Measurements from ENCODE around the gene PRMT3. TPM values are rescaled to one million over a fixed set of nuclear protein-coding genes. Genes with fewer than 3 reads are reported as not detected.
A peak's percentile ranks its signal among the peaks of the same experiment; 100 is the strongest.

PRMT3 gene
- total and polyA plus RNA-seq, 2 experiments from 2014 or later = 9.8 to 11.7 TPM

DNA sequence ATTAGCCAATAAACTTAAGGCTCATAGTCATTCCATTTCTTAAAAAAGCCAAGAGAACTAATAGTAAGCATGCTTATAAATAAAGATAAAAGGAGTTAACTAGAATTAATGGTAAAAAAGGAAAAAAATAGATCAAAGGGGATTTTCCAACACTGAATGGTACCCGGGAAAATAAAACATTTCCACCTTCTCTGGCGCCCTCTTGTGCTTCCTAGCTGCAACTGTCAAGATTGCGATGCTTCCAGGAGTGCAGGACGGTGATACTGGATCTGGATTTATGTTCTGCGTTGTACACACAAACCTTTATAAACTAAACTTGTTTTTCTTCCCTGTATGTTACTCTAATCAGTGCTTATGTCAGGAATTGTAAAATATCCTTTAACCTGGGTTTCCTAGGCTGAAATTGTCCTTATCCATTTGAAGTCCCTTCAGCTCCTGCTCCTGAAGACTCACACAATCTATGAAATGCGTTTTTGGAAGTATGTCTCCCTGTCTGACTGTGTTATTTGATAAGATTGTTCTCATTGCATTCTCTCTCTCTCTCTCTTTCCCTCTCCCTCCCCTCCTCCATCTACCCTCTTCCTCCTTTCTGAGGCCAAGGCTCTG lies 33.6 kb upstream of the PRMT3 start:
- peak; percentile 71 for DNase-seq
- H3K4me1 ChIP-seq (ENCODE audit: insufficient read depth) = no peaks in the 10 kb centered on the region
- TF ChIP-seq EZH2 (IDR thresholded peaks at IDR 0.05; ENCODE audit: insufficient read depth, poor library complexity, severe bottlenecking) = no peak
- no peaks in the 10 kb centered on the region for H3K79me2 ChIP-seq (ENCODE audit: insufficient read depth)
- no peaks in the 10 kb centered on the region for H3K9me3 ChIP-seq (ENCODE audit: low read depth)
- H3K4me3 ChIP-seq = no peak overlapping the region
- peaks cover 13% of the 10 kb centered on the region for H3K27me3 ChIP-seq (replicated peaks; ENCODE audit: insufficient read depth)
- in situ Hi-C loops (cut with MboI) = loop anchor here (10.0 kb wide), 1 partner anchor 229 kb away; no protein-coding TSS in a partner anchor
- H3F3A ChIP-seq (ENCODE audit: insufficient read depth) = no peaks in the 10 kb centered on the region
- no peak overlapping the region for H3K4me2 ChIP-seq (ENCODE audit: unreplicated experiment)
- no peaks in the 10 kb centered on the region for H3K9me2 ChIP-seq (ENCODE audit: insufficient read depth)
- no peak overlapping the region for H3K27ac ChIP-seq
- WGBS, 2 experiments (ENCODE audit: low coverage in 1 of 2, low lambda C conversion rate in 2 of 2, missing lambda C conversion rate in 2 of 2) = 19 to 24% methylated on average over 6 of the region's 6 CpGs
- H2AFZ ChIP-seq = no peak overlapping the region
- H4K20me1 ChIP-seq (ENCODE audit: insufficient read depth) = no peaks in the 10 kb centered on the region
- H3K36me3 ChIP-seq (ENCODE audit: low read depth) = no peaks in the 10 kb centered on the region
- no peak overlapping the region for H3K9ac ChIP-seq

DNA sequence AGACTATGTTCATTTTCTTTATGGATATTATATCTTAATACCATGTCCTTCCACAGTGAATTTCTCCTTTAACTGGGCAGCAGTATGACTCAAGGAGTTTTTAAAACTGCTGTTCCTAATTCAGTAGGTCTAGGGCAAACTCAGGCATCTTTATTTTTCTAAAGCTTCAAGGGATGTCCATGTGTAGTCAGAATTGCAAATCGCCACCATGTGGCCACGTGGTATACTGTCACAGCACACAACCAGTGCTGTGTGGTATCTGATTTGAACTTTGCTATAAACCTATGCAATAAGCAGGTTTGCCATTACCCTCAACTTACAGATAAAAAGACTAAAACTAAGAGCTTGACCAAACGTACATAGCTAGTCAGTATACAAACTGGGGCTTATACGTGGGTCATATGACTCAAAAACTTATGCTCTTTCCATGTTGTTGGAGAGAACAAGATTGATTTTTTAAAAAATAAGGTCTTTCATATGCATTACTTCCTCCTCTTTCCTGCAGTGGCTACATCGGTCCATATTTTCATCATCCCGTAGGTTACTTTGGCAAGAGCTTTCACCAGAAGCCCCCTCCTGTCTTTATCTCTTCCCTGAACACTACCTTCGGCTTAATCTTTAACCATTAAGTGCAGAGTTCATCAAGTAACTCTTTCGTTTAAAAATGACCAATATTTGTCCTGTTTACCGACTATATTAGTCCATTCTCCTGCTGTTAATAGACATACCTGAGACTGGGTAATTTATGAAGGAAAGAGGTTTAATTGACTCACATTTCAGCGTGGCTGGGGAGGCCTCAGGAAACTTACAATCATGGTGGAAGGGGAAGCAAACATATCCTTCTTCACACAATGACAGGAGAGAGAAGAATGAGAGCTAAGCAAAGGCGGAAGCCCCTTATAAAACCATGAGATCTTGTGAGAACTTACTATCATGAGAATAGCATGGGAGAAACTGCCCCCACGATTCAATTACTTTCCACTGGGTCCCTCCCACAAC lies 32.0 kb upstream of the PRMT3 start:
- no peaks in the 10 kb centered on the region for H3K4me1 ChIP-seq (ENCODE audit: insufficient read depth)
- in situ Hi-C loops (cut with MboI) = loop anchor here (10.0 kb wide), 1 partner anchor 231 kb away; no protein-coding TSS in a partner anchor

DNA sequence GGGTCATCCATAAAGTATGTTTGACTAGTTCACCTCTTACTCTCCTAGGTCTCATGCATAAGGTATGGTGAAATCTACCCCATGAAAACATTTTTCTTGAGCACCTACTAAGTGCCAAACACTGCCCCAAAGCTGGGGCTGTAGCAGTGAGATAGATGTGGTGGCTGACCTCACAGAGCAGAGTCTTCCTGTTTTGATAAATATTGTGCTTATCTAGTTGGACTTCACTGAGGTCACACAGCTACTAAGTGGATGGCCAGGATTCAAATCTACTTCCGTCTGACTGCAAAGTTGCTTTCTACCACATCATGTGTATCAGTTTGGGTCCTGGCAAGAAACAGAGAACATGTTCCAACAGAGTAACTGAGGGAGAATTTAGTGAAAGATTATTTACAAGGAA lies 30.4 kb upstream of the PRMT3 start:
- in situ Hi-C loops (cut with MboI) = loop anchor here (10.0 kb wide), 1 partner anchor 232 kb away; no protein-coding TSS in a partner anchor

More for the DNA sequence above, 32.0 kb upstream of the PRMT3 start:
- no peaks in the 10 kb centered on the region for H3F3A ChIP-seq (ENCODE audit: insufficient read depth)
- DNase-seq = peak; percentile 72
- no peaks in the 10 kb centered on the region for H3K36me3 ChIP-seq (ENCODE audit: low read depth)
- peaks cover 5% of the 10 kb centered on the region; the same call in 1 of the 2 replicates for H3K27me3 ChIP-seq (replicated peaks; ENCODE audit: insufficient read depth)
- no peak overlapping the region for H3K27ac ChIP-seq
- no peaks in the 10 kb centered on the region for H3K79me2 ChIP-seq (ENCODE audit: insufficient read depth)
- no peak overlapping the region for H3K9ac ChIP-seq
- no peak for TF ChIP-seq EZH2 (IDR thresholded peaks at IDR 0.05; ENCODE audit: insufficient read depth, poor library complexity, severe bottlenecking)
- no peak for TF ChIP-seq EZH2phosphoT487 (IDR thresholded peaks at IDR 0.05; ENCODE audit: insufficient read depth, low read depth)
- H3K9me2 ChIP-seq (ENCODE audit: insufficient read depth) = no peaks in the 10 kb centered on the region
- no peak overlapping the region for H3K4me3 ChIP-seq
- 29% methylated on average over 11 of the region's 12 CpGs for WGBS, 2 experiments (ENCODE audit: low coverage in 1 of 2, low lambda C conversion rate in 2 of 2, missing lambda C conversion rate in 2 of 2)
- H2AFZ ChIP-seq = no peak overlapping the region
- H4K20me1 ChIP-seq (ENCODE audit: insufficient read depth) = no peaks in the 10 kb centered on the region
- no peaks in the 10 kb centered on the region for H3K9me3 ChIP-seq (ENCODE audit: low read depth)
- H3K4me2 ChIP-seq (ENCODE audit: unreplicated experiment) = no peak overlapping the region

DNA sequence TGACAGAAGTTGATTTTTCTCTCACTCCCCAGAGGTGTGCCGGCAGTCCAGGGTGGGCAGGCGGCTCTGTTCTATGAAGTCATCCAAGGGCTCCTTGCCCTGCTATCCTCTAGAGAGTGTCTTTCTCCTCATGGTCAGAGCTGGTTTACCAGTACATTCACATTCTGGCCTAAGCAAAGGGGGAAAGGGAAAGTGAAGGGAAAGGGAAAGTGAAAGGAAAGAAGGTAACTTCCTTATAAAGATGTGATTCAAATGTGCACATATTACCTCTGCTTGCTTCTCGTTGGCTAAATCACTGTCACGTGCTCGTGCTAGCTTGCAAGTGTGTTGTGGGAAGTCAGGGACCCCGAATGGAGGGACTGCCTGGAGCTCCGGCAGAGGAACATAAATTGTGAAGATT lies 26.9 kb upstream of the PRMT3 start:
- Histone ChIP-seq H3K4me2 (ENCODE audit: unreplicated experiment) (no peak overlapping the region), H4K20me1 (ENCODE audit: insufficient read depth) (no peaks in the 10 kb centered on the region), H3K4me3 (no peak overlapping the region), H3K27me3 (replicated peaks; ENCODE audit: insufficient read depth) (no peaks in the 10 kb centered on the region), H3K9ac (no peak overlapping the region), H3K36me3 (ENCODE audit: low read depth) (no peaks in the 10 kb centered on the region), H3K9me2 (ENCODE audit: insufficient read depth) (no peaks in the 10 kb centered on the region), H3K27ac (no peak overlapping the region), H3K4me1 (ENCODE audit: insufficient read depth) (peaks cover 6% of the 10 kb centered on the region; the same call in 1 of the 2 replicates), H3K9me3 (ENCODE audit: low read depth) (no peaks in the 10 kb centered on the region), H3K79me2 (ENCODE audit: insufficient read depth) (no peaks in the 10 kb centered on the region), H2AFZ (peak overlapping the region; percentile 44; the same call in 1 of the 2 replicates), H3F3A (ENCODE audit: insufficient read depth) (no peaks in the 10 kb centered on the region)
- TF ChIP-seq EZH2phosphoT487 (IDR thresholded peaks at IDR 0.05; ENCODE audit: insufficient read depth, low read depth) = no peak
- TF ChIP-seq EZH2 (IDR thresholded peaks at IDR 0.05; ENCODE audit: insufficient read depth, poor library complexity, severe bottlenecking) = no peak
- peak; percentile 8 for DNase-seq
- 79 to 80% methylated on average over 7 of the region's 7 CpGs for WGBS, 2 experiments (ENCODE audit: low coverage in 1 of 2, low lambda C conversion rate in 2 of 2, missing lambda C conversion rate in 2 of 2)
- in situ Hi-C loops (cut with MboI) = no loop called here

More for the DNA sequence above, 30.4 kb upstream of the PRMT3 start:
- H3K4me3 ChIP-seq = no peak overlapping the region
- H3K4me1 ChIP-seq (ENCODE audit: insufficient read depth) = no peaks in the 10 kb centered on the region
- no peaks in the 10 kb centered on the region for H3K79me2 ChIP-seq (ENCODE audit: insufficient read depth)
- no peaks in the 10 kb centered on the region for H3K36me3 ChIP-seq (ENCODE audit: low read depth)
- H4K20me1 ChIP-seq (ENCODE audit: insufficient read depth) = no peaks in the 10 kb centered on the region
- no peak for TF ChIP-seq EZH2phosphoT487 (IDR thresholded peaks at IDR 0.05; ENCODE audit: insufficient read depth, low read depth)
- TF ChIP-seq EZH2 (IDR thresholded peaks at IDR 0.05; ENCODE audit: insufficient read depth, poor library complexity, severe bottlenecking) = no peak
- WGBS, 2 experiments (ENCODE audit: low coverage in 1 of 2, low lambda C conversion rate in 2 of 2, missing lambda C conversion rate in 2 of 2) = 9 to 17% methylated on average over 1 of the region's 1 CpG
- H3K9me2 ChIP-seq (ENCODE audit: insufficient read depth) = no peaks in the 10 kb centered on the region
- no peak overlapping the region for H2AFZ ChIP-seq
- no peaks in the 10 kb centered on the region for H3K9me3 ChIP-seq (ENCODE audit: low read depth)
- H3K27me3 ChIP-seq (replicated peaks; ENCODE audit: insufficient read depth) = no peaks in the 10 kb centered on the region
- H3K4me2 ChIP-seq (ENCODE audit: unreplicated experiment) = no peak overlapping the region
- no peak for DNase-seq
- no peaks in the 10 kb centered on the region for H3F3A ChIP-seq (ENCODE audit: insufficient read depth)
- no peak overlapping the region for H3K27ac ChIP-seq
- no peak overlapping the region for H3K9ac ChIP-seq

Measured in GM23248 (cell line).